ENCODE measurements around the gene THRA. TPM values are rescaled to one million over a fixed set of nuclear protein-coding genes. Genes with fewer than 3 reads are reported as not detected.

The THRA gene
- 55.6 TPM for total RNA-seq
- long read RNA-seq, transcript THRA-201 (10 exons, 2,538 nt) = major isoform, 39 of 69 reads
- long read RNA-seq, transcript THRA-209 (10 exons, 2,421 nt) = minor isoform, 6 of 69 reads
- long read RNA-seq, partial matches to known transcripts = 9 of 69 reads
- long read RNA-seq, other reads (novel, unspliced or antisense) = 15 of 69 reads

- Histone ChIP-seq H3K4me1 (peaks cover 32% of the 10 kb centered on the region), H3K27ac (peak within 1 kb of the TSS; percentile 93), H3K9me3 (no peaks in the 10 kb centered on the region), H3K27me3 (no peaks in the 10 kb centered on the region), H3K4me3 (peak within 1 kb of the TSS; percentile 97), H3K36me3 (no peaks in the 10 kb centered on the region)
- ATAC-seq (peak; percentile 84), DNase-seq (peak; percentile 90)
- no peak for TF ChIP-seq CTCF (IDR thresholded peaks at IDR 0.05)
- intact Hi-C loops (cut with DNase I) = no loop called here
These were observed at the start of gene THRA for GRCh38 chr17:40062329-40063186. Gene THRA, plus strand, starts transcription at chr17:40062965. Its CDS starts 11,524 bp downstream, at chr17:40074489.

GRCh38 chr17:40014375-40014980, 48.3 kb upstream of the THRA start:
- ATAC-seq (no peak), DNase-seq (no peak)
- peak overlapping the region; percentile 68 for H3K27ac ChIP-seq
- no peak overlapping the region for H3K4me3 ChIP-seq
- TF ChIP-seq CTCF (IDR thresholded peaks at IDR 0.05) = no peak
- peaks cover 43% of the 10 kb centered on the region for H3K4me1 ChIP-seq
- intact Hi-C loops (cut with DNase I) = no loop called here
- peaks cover 3% of the 10 kb centered on the region for H3K36me3 ChIP-seq
- no peaks in the 10 kb centered on the region for H3K9me3 ChIP-seq
- H3K27me3 ChIP-seq = no peaks in the 10 kb centered on the region

GRCh38 chr17:40015005-40015997, 47.5 kb upstream of the THRA start, which contains the start of gene CSF3:
Gene CSF3, plus strand, starts transcription at chr17:40015440. Its CDS starts 35 bp downstream, at chr17:40015475.
- no peaks in the 10 kb centered on the region for H3K9me3 ChIP-seq
- H3K27ac ChIP-seq = peak within 1 kb of the TSS; percentile 68
- peaks cover 43% of the 10 kb centered on the region for H3K4me1 ChIP-seq
- DNase-seq (peak; percentile 76), ATAC-seq (peak; percentile 55)
- H3K27me3 ChIP-seq = no peaks in the 10 kb centered on the region
- TF ChIP-seq CTCF (IDR thresholded peaks at IDR 0.05) = no peak
- peaks cover 11% of the 10 kb centered on the region for H3K36me3 ChIP-seq
- intact Hi-C loops (cut with DNase I) = no loop called here
- H3K4me3 ChIP-seq = no peak within 1 kb of the TSS

GRCh38 chr17:40015998-40016985, 46.5 kb upstream of the THRA start:
- DNase-seq = no peak
- ATAC-seq = no peak
- intact Hi-C loops (cut with DNase I) = no loop called here
- Histone ChIP-seq H3K27ac (peak overlapping the region; percentile 32), H3K36me3 (peaks cover 11% of the 10 kb centered on the region), H3K4me1 (peaks cover 48% of the 10 kb centered on the region), H3K4me3 (no peak overlapping the region), H3K27me3 (no peaks in the 10 kb centered on the region), H3K9me3 (no peaks in the 10 kb centered on the region)
- no peak for TF ChIP-seq CTCF (IDR thresholded peaks at IDR 0.05)
